ENCODE measurements around the gene CLASP2. TPM values are rescaled to one million over a fixed set of nuclear protein-coding genes. Genes with fewer than 3 reads are reported as not detected.

The CLASP2 gene
- total and polyA plus RNA-seq, 2 of the 4 experiments (the other 2 are of a cell fraction), result 11.9 to 49.1 TPM

DNA sequence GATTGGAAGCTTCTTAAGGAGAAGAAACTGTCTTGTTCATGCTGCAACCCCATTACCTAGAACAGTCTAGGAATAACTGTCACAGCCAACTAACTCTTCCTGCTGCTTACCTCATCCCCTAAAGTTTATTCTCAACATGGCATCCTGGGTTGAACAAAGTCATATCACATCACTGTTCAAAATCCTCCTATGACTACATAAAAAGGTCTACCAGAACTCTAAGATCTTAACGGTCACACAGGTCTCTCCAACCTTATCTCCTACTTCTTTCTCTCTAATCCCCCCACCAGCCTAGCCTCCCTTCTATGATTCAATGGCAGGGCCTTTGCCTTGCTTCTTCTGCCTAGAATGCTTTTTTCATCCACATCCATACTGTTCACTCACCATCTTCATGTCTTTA is 69.3 kb downstream of the CLASP2 start:
- Histone ChIP-seq H2AK5ac (ENCODE audit: low read depth, low read length) (no peak overlapping the region), H3K18ac (ENCODE audit: low read depth, low read length) (no peak overlapping the region), H4K91ac (ENCODE audit: insufficient read depth, low read depth, low read length) (no peak overlapping the region; the same call in 1 of the 2 replicates), H2BK20ac (ENCODE audit: low read depth, low read length) (no peak overlapping the region), H3K9me1 (ENCODE audit: insufficient read depth, low read length) (peaks cover 3% of the 10 kb centered on the region; the same call in 1 of the 2 replicates), H3K4ac (ENCODE audit: low read depth, low read length) (no peak overlapping the region), H3K14ac (replicated peaks; ENCODE audit: low read depth, low read length) (no peak overlapping the region), H3K4me3 (ENCODE audit: insufficient read depth, low read depth, low read length) (no peak overlapping the region), H4K20me1 (ENCODE audit: insufficient read depth, low read length) (no peaks in the 10 kb centered on the region), H4K8ac (ENCODE audit: low read depth in 2 of 2, low read length in 2 of 2) (no peak overlapping the region), H3K27ac (ENCODE audit: insufficient read depth, low read length) (no peak overlapping the region), H3K4me2 (ENCODE audit: low read depth, low read length) (no peak overlapping the region), H2BK5ac (ENCODE audit: low read depth, low read length, poor library complexity, severe bottlenecking) (no peak overlapping the region), H2BK15ac (ENCODE audit: low read depth, low read length) (no peak overlapping the region), H3K9ac (ENCODE audit: low read depth, low read length) (no peak overlapping the region), H3K4me1 (ENCODE audit: control insufficient read depth, insufficient read depth, low read length) (peaks cover 2% of the 10 kb centered on the region; the same call in 1 of the 2 replicates), H3K27me3 (ENCODE audit: control insufficient read depth, insufficient read depth, low read length) (no peaks in the 10 kb centered on the region), H3K36me3 (ENCODE audit: control insufficient read depth, insufficient read depth, low read length) (no peaks in the 10 kb centered on the region), H3K23ac (ENCODE audit: low read depth, low read length) (no peak overlapping the region), H3K9me3 (ENCODE audit: control insufficient read depth, insufficient read depth, low read length) (no peaks in the 10 kb centered on the region), H3K79me1 (ENCODE audit: low read depth in 1 of 2, low read length in 2 of 2) (peaks cover 16 to 26% of the 10 kb centered on the region in 2 experiments), H3K56ac (ENCODE audit: extremely low read depth, insufficient read depth, low read length) (no peak overlapping the region), H2BK120ac (ENCODE audit: low read depth, low read length) (no peak overlapping the region), H2AK9ac (replicated peaks; ENCODE audit: low read depth, low read length, poor library complexity) (no peak overlapping the region), H2AFZ (replicated peaks; ENCODE audit: low read length, poor library complexity) (no peak overlapping the region), H4K5ac (ENCODE audit: low read depth, low read length) (no peak overlapping the region)
- intact Hi-C loops (cut with micrococcal nuclease), result no loop called here
- dilution Hi-C loops (cut with HindIII; ENCODE audit: low sequenced_read_pairs, unreplicated experiment), result no loop called here
- CTCF ChIA-PET, result interaction anchor here (1.0 kb wide), 2 partner anchors 12 to 138 kb away, joined by 3 to 4 read pairs; no protein-coding TSS in a partner anchor
- DNase-seq (no peak), ATAC-seq (ENCODE audit: low read depth) (no peak)
- POLR2A ChIA-PET (ENCODE audit: unreplicated experiment), result no interaction called here
- BruUV-seq (replicated peaks), result no TSS peak
- whole genome bisulfite sequencing, 2 experiments (ENCODE audit: extremely low coverage in 2 of 2, insufficient read length in 1 of 2), result no CpG with 5 or more reads among the region's 1 CpG
- in situ Hi-C loops (cut with MboI; ENCODE audit: low sequenced_read_pairs), result no loop called here
- TF ChIP-seq BHLHE40 (IDR thresholded peaks at IDR 0.05; ENCODE audit: low read depth, low read length), result no peak
- no peak for TF ChIP-seq RFX5 (IDR thresholded peaks at IDR 0.05; ENCODE audit: low read depth, low read length)
- TF ChIP-seq POLR2A (IDR thresholded peaks at IDR 0.05; ENCODE audit: low read depth, low read length), result no peak
- no peak for TF ChIP-seq NFE2L2 (IDR thresholded peaks at IDR 0.05; ENCODE audit: low read depth, low read length)
- no peak for TF ChIP-seq CEBPB (IDR thresholded peaks at IDR 0.05; ENCODE audit: low read depth, low read length)
- TF ChIP-seq, protein P1, sequence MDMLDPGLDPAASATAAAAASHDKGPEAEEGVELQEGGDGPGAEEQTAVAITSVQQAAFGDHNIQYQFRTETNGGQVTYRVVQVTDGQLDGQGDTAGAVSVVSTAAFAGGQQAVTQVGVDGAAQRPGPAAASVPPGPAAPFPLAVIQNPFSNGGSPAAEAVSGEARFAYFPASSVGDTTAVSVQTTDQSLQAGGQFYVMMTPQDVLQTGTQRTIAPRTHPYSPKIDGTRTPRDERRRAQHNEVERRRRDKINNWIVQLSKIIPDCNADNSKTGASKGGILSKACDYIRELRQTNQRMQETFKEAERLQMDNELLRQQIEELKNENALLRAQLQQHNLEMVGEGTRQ (IDR thresholded peaks at IDR 0.05; ENCODE audit: low read depth, low read length), result no peak
- TF ChIP-seq MAZ (IDR thresholded peaks at IDR 0.05; ENCODE audit: borderline replicate concordance, low read depth, low read length), result no peak
- TF ChIP-seq RAD21 (IDR thresholded peaks at IDR 0.05; ENCODE audit: low read length), result no peak
- TF ChIP-seq, protein P2, sequence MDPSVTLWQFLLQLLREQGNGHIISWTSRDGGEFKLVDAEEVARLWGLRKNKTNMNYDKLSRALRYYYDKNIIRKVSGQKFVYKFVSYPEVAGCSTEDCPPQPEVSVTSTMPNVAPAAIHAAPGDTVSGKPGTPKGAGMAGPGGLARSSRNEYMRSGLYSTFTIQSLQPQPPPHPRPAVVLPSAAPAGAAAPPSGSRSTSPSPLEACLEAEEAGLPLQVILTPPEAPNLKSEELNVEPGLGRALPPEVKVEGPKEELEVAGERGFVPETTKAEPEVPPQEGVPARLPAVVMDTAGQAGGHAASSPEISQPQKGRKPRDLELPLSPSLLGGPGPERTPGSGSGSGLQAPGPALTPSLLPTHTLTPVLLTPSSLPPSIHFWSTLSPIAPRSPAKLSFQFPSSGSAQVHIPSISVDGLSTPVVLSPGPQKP (IDR thresholded peaks at IDR 0.05; ENCODE audit: borderline replicate concordance, low read depth, low read length), result no peak
- TF ChIP-seq, protein P3, sequence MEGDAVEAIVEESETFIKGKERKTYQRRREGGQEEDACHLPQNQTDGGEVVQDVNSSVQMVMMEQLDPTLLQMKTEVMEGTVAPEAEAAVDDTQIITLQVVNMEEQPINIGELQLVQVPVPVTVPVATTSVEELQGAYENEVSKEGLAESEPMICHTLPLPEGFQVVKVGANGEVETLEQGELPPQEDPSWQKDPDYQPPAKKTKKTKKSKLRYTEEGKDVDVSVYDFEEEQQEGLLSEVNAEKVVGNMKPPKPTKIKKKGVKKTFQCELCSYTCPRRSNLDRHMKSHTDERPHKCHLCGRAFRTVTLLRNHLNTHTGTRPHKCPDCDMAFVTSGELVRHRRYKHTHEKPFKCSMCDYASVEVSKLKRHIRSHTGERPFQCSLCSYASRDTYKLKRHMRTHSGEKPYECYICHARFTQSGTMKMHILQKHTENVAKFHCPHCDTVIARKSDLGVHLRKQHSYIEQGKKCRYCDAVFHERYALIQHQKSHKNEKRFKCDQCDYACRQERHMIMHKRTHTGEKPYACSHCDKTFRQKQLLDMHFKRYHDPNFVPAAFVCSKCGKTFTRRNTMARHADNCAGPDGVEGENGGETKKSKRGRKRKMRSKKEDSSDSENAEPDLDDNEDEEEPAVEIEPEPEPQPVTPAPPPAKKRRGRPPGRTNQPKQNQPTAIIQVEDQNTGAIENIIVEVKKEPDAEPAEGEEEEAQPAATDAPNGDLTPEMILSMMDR (conservative IDR thresholded peaks at IDR 0.05; ENCODE audit: low read depth, low read length), result no peak
- no peak for TF ChIP-seq FOS (IDR thresholded peaks at IDR 0.05; ENCODE audit: low read depth, low read length)
- TF ChIP-seq MAFK (IDR thresholded peaks at IDR 0.05; ENCODE audit: low read depth, low read length), result no peak
- no peak for TF ChIP-seq MXI1 (IDR thresholded peaks at IDR 0.05; ENCODE audit: borderline replicate concordance, low read depth, low read length)
- no peak for TF ChIP-seq RCOR1 (IDR thresholded peaks at IDR 0.05; ENCODE audit: insufficient replicate concordance, low read length)

Data from IMR-90 (cell line).